DMS79 (cell line): Measurements from ENCODE around the gene SSBP1.
A peak's percentile ranks its signal among the peaks of the same experiment; 100 is the strongest.

Source experiments
- DNase-seq: peaks from one replicate; lab custom pipeline; 2025; lab: John Stamatoyannopoulos, UW

The SSBP1 gene

GRCh38 chr7:141776374-141776773 lies 38.2 kb downstream of the SSBP1 start, which contains the start of gene TAS2R4:
Gene TAS2R4 (plus strand): TSS chr7:141776674. CDS start chr7:141778489, 1,815 bp downstream.
- no peak for DNase-seq

GRCh38 chr7:141785706-141786552 lies 47.8 kb downstream of the SSBP1 start:
- DNase-seq: peak; percentile 2

- DNase-seq: no peak
Observed at GRCh38 chr7:141788296-141788695, 50.1 kb downstream of the SSBP1 start.

- DNase-seq: no peak
Observed at GRCh38 chr7:141789917-141790316, 51.8 kb downstream of the SSBP1 start, which contains the start of gene TAS2R5. Gene TAS2R5 (plus strand): TSS chr7:141790217. CDS start chr7:141790362, 145 bp downstream.

- DNase-seq: no peak
Observed at GRCh38 chr7:141792526-141792925, 54.4 kb downstream of the SSBP1 start.
